ENCODE results near the gene ARMC6.
"Not testable (repeated sequence)": the region's sequence is repeated elsewhere in the genome, so short reads cannot be mapped to it uniquely, and the experiment has no call there.

ARMC6 gene

GRCh38 chr19:19074196-19074882 lies 40.9 kb downstream of the ARMC6 start:
- no peak for DNase-seq (ENCODE audit: low read depth in 2 of 2)

- DNase-seq (ENCODE audit: low read depth in 2 of 2): no peak
These were observed 41.7 kb downstream of the ARMC6 start for GRCh38 chr19:19075126-19075525.

GRCh38 chr19:19076476-19076875 lies 43.1 kb downstream of the ARMC6 start:
- DNase-seq (ENCODE audit: low read depth in 2 of 2): no peak

GRCh38 chr19:19077103-19077502 lies 43.7 kb downstream of the ARMC6 start:
- DNase-seq (ENCODE audit: low read depth in 2 of 2): no peak

GRCh38 chr19:19078801-19079200 lies 45.4 kb downstream of the ARMC6 start:
- no peak for DNase-seq (ENCODE audit: low read depth in 2 of 2)

- no peak for DNase-seq (ENCODE audit: low read depth in 2 of 2)
These were observed 46.2 kb downstream of the ARMC6 start for GRCh38 chr19:19079571-19079970.

GRCh38 chr19:19081642-19082151 lies 48.3 kb downstream of the ARMC6 start:
- DNase-seq (ENCODE audit: low read depth in 2 of 2): no peak

- DNase-seq (ENCODE audit: low read depth in 2 of 2): no peak
These were observed 50.2 kb downstream of the ARMC6 start for GRCh38 chr19:19083413-19084178.

GRCh38 chr19:19087676-19088075 lies 54.3 kb downstream of the ARMC6 start:
- DNase-seq (ENCODE audit: low read depth in 2 of 2): no peak

- DNase-seq (ENCODE audit: low read depth in 2 of 2): no peak
These were observed 61.1 kb downstream of the ARMC6 start for GRCh38 chr19:19094513-19094912.

GRCh38 chr19:19095691-19096090 lies 62.3 kb downstream of the ARMC6 start:
- no peak for DNase-seq (ENCODE audit: low read depth in 2 of 2)

- no peak for DNase-seq (ENCODE audit: low read depth in 2 of 2)
These were observed 63.5 kb downstream of the ARMC6 start for GRCh38 chr19:19096641-19097627.

- DNase-seq (ENCODE audit: low read depth in 2 of 2): no peak
These were observed 64.8 kb downstream of the ARMC6 start for GRCh38 chr19:19098084-19098702.

- DNase-seq (ENCODE audit: low read depth in 2 of 2): no peak
These were observed 65.6 kb downstream of the ARMC6 start for GRCh38 chr19:19098703-19099632.

GRCh38 chr19:19101540-19101939 lies 68.1 kb downstream of the ARMC6 start:
- no peak for DNase-seq (ENCODE audit: low read depth in 2 of 2)

- DNase-seq (ENCODE audit: low read depth in 2 of 2): not testable (repeated sequence)
These were observed 69.2 kb downstream of the ARMC6 start for GRCh38 chr19:19102566-19102965.

- no peak for DNase-seq (ENCODE audit: low read depth in 2 of 2)
These were observed 69.8 kb downstream of the ARMC6 start for GRCh38 chr19:19103167-19103566.

GRCh38 chr19:19105365-19106055 lies 72.1 kb downstream of the ARMC6 start:
- DNase-seq (ENCODE audit: low read depth in 2 of 2): no peak

GRCh38 chr19:19106056-19106551 lies 72.7 kb downstream of the ARMC6 start:
- no peak for DNase-seq (ENCODE audit: low read depth in 2 of 2)
